Measurements from ENCODE around the gene RAB33A. TPM values are rescaled to one million over a fixed set of nuclear protein-coding genes. Genes with fewer than 3 reads are reported as not detected.

The RAB33A gene
- total and polyA plus RNA-seq, 2 of the 4 experiments (the other 2 are of a cell fraction): 1.6 to 1.8 TPM

DNA sequence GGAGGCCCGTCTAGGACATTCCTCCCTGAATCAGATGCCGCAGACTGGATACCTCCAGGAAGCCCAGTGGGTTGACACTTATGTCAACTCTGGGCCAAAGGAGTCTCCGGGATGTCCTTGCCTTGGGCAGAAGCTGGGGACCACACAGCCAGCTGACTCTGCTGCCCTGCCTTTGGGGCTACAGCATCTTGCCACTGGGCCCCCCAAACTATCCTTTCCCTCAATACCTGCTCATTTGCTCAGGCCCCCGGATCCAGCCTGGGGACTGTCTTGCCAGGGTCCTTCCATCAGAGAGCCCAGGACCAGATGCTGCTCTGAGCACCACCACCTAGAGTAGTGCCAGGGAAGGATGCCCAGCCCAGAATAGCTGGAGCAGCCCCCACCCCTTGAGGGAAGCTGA, 19.0 kb downstream of the RAB33A start:
- no peak overlapping the region for H2BK5ac ChIP-seq (ENCODE audit: low read depth, low read length, poor library complexity, severe bottlenecking)
- WGBS, 2 experiments (ENCODE audit: extremely low coverage in 2 of 2, insufficient read length in 1 of 2): 60% methylated on average over 2 of the region's 4 CpGs; no CpG with 5 or more reads in 1 of the 2 experiments
- TF ChIP-seq RCOR1 (IDR thresholded peaks at IDR 0.05; ENCODE audit: insufficient replicate concordance, low read length) (no peak), MAFK (IDR thresholded peaks at IDR 0.05; ENCODE audit: low read depth, low read length) (no peak), POLR2A (IDR thresholded peaks at IDR 0.05; ENCODE audit: low read depth, low read length) (no peak), RFX5 (IDR thresholded peaks at IDR 0.05; ENCODE audit: low read depth, low read length) (no peak), BHLHE40 (IDR thresholded peaks at IDR 0.05; ENCODE audit: low read depth, low read length) (no peak), CEBPB (IDR thresholded peaks at IDR 0.05; ENCODE audit: low read depth, low read length) (no peak), NFE2L2 (IDR thresholded peaks at IDR 0.05; ENCODE audit: low read depth, low read length) (no peak), FOS (IDR thresholded peaks at IDR 0.05; ENCODE audit: low read depth, low read length) (no peak), SMC3 (IDR thresholded peaks at IDR 0.05; ENCODE audit: low read depth, low read length) (no peak), CHD1 (IDR thresholded peaks at IDR 0.05; ENCODE audit: low read depth, low read length) (no peak)
- TF ChIP-seq, protein P1, sequence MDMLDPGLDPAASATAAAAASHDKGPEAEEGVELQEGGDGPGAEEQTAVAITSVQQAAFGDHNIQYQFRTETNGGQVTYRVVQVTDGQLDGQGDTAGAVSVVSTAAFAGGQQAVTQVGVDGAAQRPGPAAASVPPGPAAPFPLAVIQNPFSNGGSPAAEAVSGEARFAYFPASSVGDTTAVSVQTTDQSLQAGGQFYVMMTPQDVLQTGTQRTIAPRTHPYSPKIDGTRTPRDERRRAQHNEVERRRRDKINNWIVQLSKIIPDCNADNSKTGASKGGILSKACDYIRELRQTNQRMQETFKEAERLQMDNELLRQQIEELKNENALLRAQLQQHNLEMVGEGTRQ (IDR thresholded peaks at IDR 0.05; ENCODE audit: low read depth, low read length): no peak
- TF ChIP-seq, protein P2, sequence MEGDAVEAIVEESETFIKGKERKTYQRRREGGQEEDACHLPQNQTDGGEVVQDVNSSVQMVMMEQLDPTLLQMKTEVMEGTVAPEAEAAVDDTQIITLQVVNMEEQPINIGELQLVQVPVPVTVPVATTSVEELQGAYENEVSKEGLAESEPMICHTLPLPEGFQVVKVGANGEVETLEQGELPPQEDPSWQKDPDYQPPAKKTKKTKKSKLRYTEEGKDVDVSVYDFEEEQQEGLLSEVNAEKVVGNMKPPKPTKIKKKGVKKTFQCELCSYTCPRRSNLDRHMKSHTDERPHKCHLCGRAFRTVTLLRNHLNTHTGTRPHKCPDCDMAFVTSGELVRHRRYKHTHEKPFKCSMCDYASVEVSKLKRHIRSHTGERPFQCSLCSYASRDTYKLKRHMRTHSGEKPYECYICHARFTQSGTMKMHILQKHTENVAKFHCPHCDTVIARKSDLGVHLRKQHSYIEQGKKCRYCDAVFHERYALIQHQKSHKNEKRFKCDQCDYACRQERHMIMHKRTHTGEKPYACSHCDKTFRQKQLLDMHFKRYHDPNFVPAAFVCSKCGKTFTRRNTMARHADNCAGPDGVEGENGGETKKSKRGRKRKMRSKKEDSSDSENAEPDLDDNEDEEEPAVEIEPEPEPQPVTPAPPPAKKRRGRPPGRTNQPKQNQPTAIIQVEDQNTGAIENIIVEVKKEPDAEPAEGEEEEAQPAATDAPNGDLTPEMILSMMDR (conservative IDR thresholded peaks at IDR 0.05; ENCODE audit: low read depth, low read length): no peak
- no peak overlapping the region for H3K9ac ChIP-seq (ENCODE audit: low read depth, low read length)
- in situ Hi-C loops (cut with MboI; ENCODE audit: low sequenced_read_pairs): loop anchor here (5.0 to 25.0 kb wide), 2 partner anchors 114 to 578 kb away; no protein-coding TSS in a partner anchor
- no peak overlapping the region for H4K8ac ChIP-seq (ENCODE audit: low read depth in 2 of 2, low read length in 2 of 2)
- no peak overlapping the region for H3K18ac ChIP-seq (ENCODE audit: low read depth, low read length)
- H3K4ac ChIP-seq (ENCODE audit: low read depth, low read length): no peak overlapping the region
- no peak overlapping the region for H2BK20ac ChIP-seq (ENCODE audit: low read depth, low read length)
- no peak overlapping the region for H4K5ac ChIP-seq (ENCODE audit: low read depth, low read length)
- ATAC-seq (ENCODE audit: low read depth) (no peak), DNase-seq (no peak)
- no peak overlapping the region for H2AK9ac ChIP-seq (replicated peaks; ENCODE audit: low read depth, low read length, poor library complexity)
- H2BK120ac ChIP-seq (ENCODE audit: low read depth, low read length): no peak overlapping the region
- no peak overlapping the region for H2AFZ ChIP-seq (replicated peaks; ENCODE audit: low read length, poor library complexity)
- H3K4me3 ChIP-seq (ENCODE audit: insufficient read depth, low read depth, low read length): no peak overlapping the region
- intact Hi-C loops (cut with micrococcal nuclease): no loop called here
- ChIA-PET POLR2A (ENCODE audit: unreplicated experiment) (no interaction called here), CTCF (interaction anchor here (0.6 kb wide), 1 partner anchor 12 kb away, joined by 3 read pairs; no protein-coding TSS in a partner anchor)
- no peaks in the 10 kb centered on the region for H3K4me1 ChIP-seq (ENCODE audit: control insufficient read depth, insufficient read depth, low read length)
- no peaks in the 10 kb centered on the region for H3K79me1 ChIP-seq (ENCODE audit: low read depth in 1 of 2, low read length in 2 of 2)
- H2AK5ac ChIP-seq (ENCODE audit: low read depth, low read length): no peak overlapping the region
- no peak overlapping the region for H3K14ac ChIP-seq (replicated peaks; ENCODE audit: low read depth, low read length)
- H4K91ac ChIP-seq (ENCODE audit: insufficient read depth, low read depth, low read length): no peak overlapping the region
- BruUV-seq (replicated peaks): no TSS peak
- no peaks in the 10 kb centered on the region for H4K20me1 ChIP-seq (ENCODE audit: insufficient read depth, low read length)
- no peaks in the 10 kb centered on the region for H3K9me3 ChIP-seq (ENCODE audit: control insufficient read depth, insufficient read depth, low read length)
- no peak overlapping the region for H3K4me2 ChIP-seq (ENCODE audit: low read depth, low read length)
- H3K27ac ChIP-seq (ENCODE audit: insufficient read depth, low read length): no peak overlapping the region
- H3K27me3 ChIP-seq (ENCODE audit: control insufficient read depth, insufficient read depth, low read length): no peaks in the 10 kb centered on the region; the same call in none of the 2 replicates
- dilution Hi-C loops (cut with HindIII; ENCODE audit: low sequenced_read_pairs, unreplicated experiment): no loop called here
- H3K9me1 ChIP-seq (ENCODE audit: insufficient read depth, low read length): no peaks in the 10 kb centered on the region
- H2BK15ac ChIP-seq (ENCODE audit: low read depth, low read length): no peak overlapping the region
- no peaks in the 10 kb centered on the region for H3K36me3 ChIP-seq (ENCODE audit: control insufficient read depth, insufficient read depth, low read length)
- H3K56ac ChIP-seq (ENCODE audit: extremely low read depth, insufficient read depth, low read length): no peak overlapping the region
- H3K23ac ChIP-seq (ENCODE audit: low read depth, low read length): no peak overlapping the region

All from IMR-90 (cell line).